ENCODE results near the gene MFRP. TPM values are rescaled to one million over a fixed set of nuclear protein-coding genes. Genes with fewer than 3 reads are reported as not detected.

MFRP gene
- total and polyA plus RNA-seq, 11 donors: 0.04 TPM; not detected in 10

- Histone ChIP-seq H3K36me3 (peaks cover 0 to 89% (median 73%) of the 10 kb centered on the region in 9 donors), H3K4me3 (no peak overlapping the region), H3K27me3 (peaks cover 0 to 7% (median 0%) of the 10 kb centered on the region in 9 donors), H3K9me3 (no peaks in the 10 kb centered on the region), H3K27ac (peak overlapping the region in 2 of 12 donors; percentile 33 to 34), H3K4me1 (peaks cover 0 to 17% (median 8%) of the 10 kb centered on the region in 12 donors)
- ATAC-seq: no peak
- DNase-seq: no peak
- intact Hi-C loops (cut with DNase I): loop anchor here in 1 of 10 donors (10.0 kb wide), 1 partner anchor 195 kb away; no protein-coding TSS in a partner anchor
- TF ChIP-seq, protein P1, sequence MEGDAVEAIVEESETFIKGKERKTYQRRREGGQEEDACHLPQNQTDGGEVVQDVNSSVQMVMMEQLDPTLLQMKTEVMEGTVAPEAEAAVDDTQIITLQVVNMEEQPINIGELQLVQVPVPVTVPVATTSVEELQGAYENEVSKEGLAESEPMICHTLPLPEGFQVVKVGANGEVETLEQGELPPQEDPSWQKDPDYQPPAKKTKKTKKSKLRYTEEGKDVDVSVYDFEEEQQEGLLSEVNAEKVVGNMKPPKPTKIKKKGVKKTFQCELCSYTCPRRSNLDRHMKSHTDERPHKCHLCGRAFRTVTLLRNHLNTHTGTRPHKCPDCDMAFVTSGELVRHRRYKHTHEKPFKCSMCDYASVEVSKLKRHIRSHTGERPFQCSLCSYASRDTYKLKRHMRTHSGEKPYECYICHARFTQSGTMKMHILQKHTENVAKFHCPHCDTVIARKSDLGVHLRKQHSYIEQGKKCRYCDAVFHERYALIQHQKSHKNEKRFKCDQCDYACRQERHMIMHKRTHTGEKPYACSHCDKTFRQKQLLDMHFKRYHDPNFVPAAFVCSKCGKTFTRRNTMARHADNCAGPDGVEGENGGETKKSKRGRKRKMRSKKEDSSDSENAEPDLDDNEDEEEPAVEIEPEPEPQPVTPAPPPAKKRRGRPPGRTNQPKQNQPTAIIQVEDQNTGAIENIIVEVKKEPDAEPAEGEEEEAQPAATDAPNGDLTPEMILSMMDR (IDR thresholded peaks at IDR 0.05): no peak
- no peak for TF ChIP-seq POLR2A (IDR thresholded peaks at IDR 0.05)
- 79 to 82% (median 82%) methylated on average over 17 of the region's 17 CpGs for WGBS, 4 donors
These were observed 36.4 kb downstream of the MFRP start for GRCh38 chr11:119309953-119310681.

GRCh38 chr11:119309411-119309810 is 37.1 kb downstream of the MFRP start:
- peak overlapping the region in 1 of 12 donors; percentile 53 for H3K27ac ChIP-seq
- WGBS, 4 donors: 85 to 90% (median 88%) methylated on average over 11 of the region's 11 CpGs
- H3K27me3 ChIP-seq: no peaks in the 10 kb centered on the region
- peaks cover 0 to 89% (median 68%) of the 10 kb centered on the region in 9 donors for H3K36me3 ChIP-seq
- H3K4me3 ChIP-seq: no peak overlapping the region
- intact Hi-C loops (cut with DNase I): no loop called here
- no peak for DNase-seq
- TF ChIP-seq, protein P1 (IDR thresholded peaks at IDR 0.05): no peak
- no peak for TF ChIP-seq POLR2A (IDR thresholded peaks at IDR 0.05)
- no peak for ATAC-seq
- peaks cover 0 to 10% (median 5%) of the 10 kb centered on the region in 12 donors for H3K4me1 ChIP-seq
- H3K9me3 ChIP-seq: no peaks in the 10 kb centered on the region

GRCh38 chr11:119307974-119308373 is 38.5 kb downstream of the MFRP start:
- no peak overlapping the region for H3K4me3 ChIP-seq
- intact Hi-C loops (cut with DNase I): no loop called here
- peak overlapping the region in 6 of 12 donors; percentile 17 to 67 (median 37) for H3K27ac ChIP-seq
- TF ChIP-seq, protein P1 (IDR thresholded peaks at IDR 0.05): no peak
- TF ChIP-seq POLR2A (IDR thresholded peaks at IDR 0.05): no peak
- ATAC-seq: no peak
- no peak for DNase-seq
- H3K36me3 ChIP-seq: peaks cover 0 to 95% (median 68%) of the 10 kb centered on the region in 9 donors
- 65 to 68% (median 65%) methylated on average over 5 of the region's 5 CpGs for WGBS, 4 donors
- H3K9me3 ChIP-seq: no peaks in the 10 kb centered on the region
- H3K27me3 ChIP-seq: no peaks in the 10 kb centered on the region
- peaks cover 0 to 10% (median 4%) of the 10 kb centered on the region in 12 donors for H3K4me1 ChIP-seq

GRCh38 chr11:119307219-119307618 is 39.3 kb downstream of the MFRP start:
- Histone ChIP-seq H3K36me3 (peaks cover 0 to 95% (median 68%) of the 10 kb centered on the region in 9 donors), H3K9me3 (no peaks in the 10 kb centered on the region), H3K4me3 (no peak overlapping the region), H3K27ac (peak overlapping the region in 8 of 12 donors; percentile 3 to 78 (median 47)), H3K4me1 (peaks cover 0 to 10% (median 4%) of the 10 kb centered on the region in 12 donors), H3K27me3 (no peaks in the 10 kb centered on the region)
- DNase-seq (no peak), ATAC-seq (no peak)
- WGBS, 4 donors: 20 to 85% (median 65%) methylated on average over 1 of the region's 1 CpG
- intact Hi-C loops (cut with DNase I): no loop called here
- TF ChIP-seq, protein P1 (IDR thresholded peaks at IDR 0.05): peak in 4 of 12 donors; percentile 10 to 33 (median 26)
- no peak for TF ChIP-seq POLR2A (IDR thresholded peaks at IDR 0.05)
